K562 (cell line): ENCODE measurements around the gene URM1. TPM values are rescaled to one million over a fixed set of nuclear protein-coding genes. Genes with fewer than 3 reads are reported as not detected.

ENCODE experiments used
- ATF4 ChIP-seq: fragments of 450-650 bp; formaldehyde crosslinking; IDR thresholded peaks from 2 replicates; pipeline ENCODE4 v1.4.0; 2022; ENCODE audit warnings: mild to moderate bottlenecking, moderate library complexity
- CBFA2T3 ChIP-seq: fragments of 450-650 bp; IDR thresholded peaks from 2 replicates; pipeline ENCODE4 v1.6.1; 2017
- CTCF ChIP-seq, 3 experiments: IDR thresholded peaks in 2 of 3; conservative IDR thresholded peaks in 1 of 3; 2 replicates each; pipeline ENCODE4 v1.5.1; 2011 to 2012; ENCODE audit warnings: low read length in 3 of 3, mild to moderate bottlenecking in 3 of 3, control low read depth in 2 of 3, improper control_type of control experiment in 1 of 3, inconsistent platforms in 1 of 3, low read depth in 1 of 3, mixed read lengths in 1 of 3, moderate library complexity in 1 of 3; ENCODE audit not compliant: insufficient read depth in 2 of 3
- E2F3 ChIP-seq: fragments of 250-450 bp; sonication (Bioruptor Pico); IDR thresholded peaks from 2 replicates; pipeline ENCODE4 v1.4.0; 2020; ENCODE audit warnings: mild to moderate bottlenecking
- ETV1 ChIP-seq: fragments of 450-650 bp; conservative IDR thresholded peaks from 2 replicates; pipeline ENCODE4 v1.6.1; 2016; ENCODE audit warnings: missing genetic modification characterization, control low read depth, low read depth, missing compliant biosample characterization
- HCFC1 ChIP-seq: IDR thresholded peaks from 2 replicates; pipeline ENCODE4 v1.6.1; 2012; ENCODE audit warnings: low read depth, low read length, improper control_type of control experiment
- HDAC1 ChIP-seq, 2 experiments: fragments of 450-650 bp; IDR thresholded peaks; 2 replicates each; pipeline ENCODE4 v1.6.1; 2016 to 2017; ENCODE audit warnings: inconsistent platforms in 1 of 2, mild to moderate bottlenecking in 1 of 2, moderate library complexity in 1 of 2
- KDM4B ChIP-seq, 2 experiments: fragments of 450-650 bp in 1 of 2; sonication (generic) in 1 of 2; IDR thresholded peaks; 2 replicates each; pipeline ENCODE4 v1.6.1; 2016 to 2017; ENCODE audit warnings: borderline replicate concordance in 2 of 2, antibody characterized with exemption in 1 of 2, low read depth in 1 of 2, mild to moderate bottlenecking in 1 of 2
- MCM7 ChIP-seq, 2 experiments: fragments of 450-650 bp; IDR thresholded peaks; 2 replicates each; pipeline ENCODE4 v1.6.1; 2016 to 2018
- MYBL2 ChIP-seq, 2 experiments: fragments of 450-650 bp in 1 of 2; sonication (generic) in 1 of 2; formaldehyde crosslinking in 1 of 2; IDR thresholded peaks; 2 replicates each; pipeline versions ENCODE4 v1.6.1 to v1.8.1; 2017 to 2022; ENCODE audit warnings: borderline replicate concordance in 1 of 2, inconsistent platforms in 1 of 2, low read depth in 1 of 2, mild to moderate bottlenecking in 1 of 2, missing genetic modification reagents in 1 of 2, moderate library complexity in 1 of 2
- NFE2L1 ChIP-seq: fragments of 450-650 bp; IDR thresholded peaks from 2 replicates; pipeline ENCODE4 v1.6.1; 2016; ENCODE audit warnings: missing genetic modification characterization, low read depth, mild to moderate bottlenecking, missing compliant biosample characterization, moderate library complexity, borderline replicate concordance
- NFYB ChIP-seq: IDR thresholded peaks from 2 replicates; pipeline ENCODE4 v1.6.1; 2011; ENCODE audit warnings: mild to moderate bottlenecking, moderate library complexity; ENCODE audit not compliant: insufficient read length; ENCODE audit errors: extremely low read depth
- NKRF ChIP-seq: fragments of 450-650 bp; IDR thresholded peaks from 2 replicates; pipeline ENCODE4 v1.6.1; 2016; ENCODE audit warnings: borderline replicate concordance
- POLR2AphosphoS5 ChIP-seq: IDR thresholded peaks from 2 replicates; pipeline ENCODE4 v1.6.1; 2011; ENCODE audit warnings: mild to moderate bottlenecking, low read depth, low read length, moderate library complexity; ENCODE audit not compliant: control insufficient read depth, insufficient read depth
- POLR2B ChIP-seq: fragments of 450-650 bp; IDR thresholded peaks from 2 replicates; pipeline ENCODE4 v1.6.1; 2018; ENCODE audit warnings: low read depth; ENCODE audit not compliant: partially characterized antibody
- RBFOX2 ChIP-seq: fragments of 200-400 bp; formaldehyde crosslinking; IDR thresholded peaks from 2 replicates; pipeline ENCODE4 v1.6.1; 2017; ENCODE audit warnings: low read depth, mild to moderate bottlenecking, low read length, moderate library complexity
- RHOXF2B ChIP-seq: fragments of 250-450 bp; sonication (Bioruptor Pico); conservative IDR thresholded peaks from 2 replicates; pipeline ENCODE4 v1.5.1; 2021
- SMC3 ChIP-seq: conservative IDR thresholded peaks from 2 replicates; pipeline ENCODE4 v1.6.1; 2011; ENCODE audit warnings: low read depth, low read length, improper control_type of control experiment; ENCODE audit not compliant: insufficient read depth
- STAT5A ChIP-seq: IDR thresholded peaks from 2 replicates; pipeline ENCODE4 v1.6.1; 2012; ENCODE audit warnings: low read length, inconsistent platforms, borderline replicate concordance
- TEAD1 ChIP-seq, 2 experiments: fragments of 450-650 bp in 1 of 2; sonication (generic) in 1 of 2; formaldehyde crosslinking; IDR thresholded peaks; 2 replicates each; pipeline versions ENCODE4 v1.4.0 to v1.8.0; 2020 to 2022; ENCODE audit warnings: mild to moderate bottlenecking in 2 of 2, missing genetic modification reagents in 1 of 2
- YBX1 ChIP-seq: fragments of 450-650 bp; IDR thresholded peaks from 2 replicates; pipeline ENCODE4 v1.7.1; 2016; ENCODE audit warnings: mild to moderate bottlenecking
- ZNF143 ChIP-seq: sonication (generic); formaldehyde crosslinking; IDR thresholded peaks from 2 replicates; pipeline ENCODE4 v1.9.0; 2022; ENCODE audit warnings: mild to moderate bottlenecking, missing genetic modification reagents
- ZNF354B ChIP-seq: fragments of 250-450 bp; sonication (Bioruptor Pico); IDR thresholded peaks from 2 replicates; pipeline ENCODE4 v1.4.0; 2020
- ZNF561 ChIP-seq: fragments of 450-650 bp; formaldehyde crosslinking; conservative IDR thresholded peaks from 2 replicates; pipeline ENCODE4 v1.4.0; 2020; ENCODE audit warnings: mild to moderate bottlenecking, moderate library complexity
- ZNF583 ChIP-seq: fragments of 250-450 bp; sonication (Bioruptor Pico); IDR thresholded peaks from 2 replicates; pipeline ENCODE4 v1.4.0; 2020
- polyA plus RNA-seq, 8 experiments: library from polyadenylated mRNA; depleted of rRNA in 4 of 8; stranded (reverse) in 5 of 8; unstranded in 3 of 8; fragments of >200 nt; fragmentation: Nextera tagmentation in 2 of 8; fragmentation: Illumina TruSeq in 1 of 8; extraction: Ambion mirVana in 2 of 8; extraction: Trizol in 1 of 8; gene quantifications; 2 replicates each; pipeline versions ENCODE4 v1.2.1 to v1.2.3, GENCODE V29; 2011 to 2014; ENCODE audit warnings: inconsistent platforms in 1 of 8, missing spikeins in 1 of 8
- total RNA-seq, 7 experiments: library from RNA; depleted of rRNA in 6 of 7; stranded (reverse); fragments of >200 nt in 6 of 7; fragmentation: Illumina TruSeq in 2 of 7; extraction: Trizol in 2 of 7; gene quantifications; 2 replicates each; pipeline versions ENCODE4 v1.2.1 to v1.2.3, GENCODE V29; 2011 to 2021; ENCODE audit warnings: low replicate concordance in 1 of 7

Gene URM1
- total and polyA plus RNA-seq, 9 of the 15 experiments (the other 6 are each of a cell fraction or from before 2014, with no cell fraction given) = 10.1 to 88.9 (median 53.3) TPM

GRCh38 chr9:128420060-128420650 is 49.0 kb downstream of the URM1 start (continued):
- TF ChIP-seq ZNF143 (no peak), MCM7 (IDR thresholded peaks at IDR 0.05) (no peak), HDAC1 (IDR thresholded peaks at IDR 0.05) (peak; percentile 9 to 91; a peak in 2 of 4 replicates), HCFC1 (peak; percentile 35; the same call in 1 of the 2 replicates), STAT5A (no peak), NFE2L1 (tag) (no peak), NFYB (no peak), POLR2AphosphoS5 (0 out of 2 replicates have a peak, but pooled peaks have one; percentile 29), POLR2B (peak; percentile 41), CBFA2T3 (0 out of 2 replicates have a peak, but pooled peaks have one; percentile 18), ZNF561 (CRISPR knock-in tag) (no peak), SMC3 (peak; percentile 46), YBX1 (no peak), E2F3 (CRISPR knock-in tag) (0 out of 2 replicates have a peak, but pooled peaks have one; percentile 27), ZNF583 (CRISPR knock-in tag) (no peak), CTCF (IDR thresholded peaks at IDR 0.05 in 2 of 3, conservative IDR thresholded peaks at IDR 0.05 in 1 of 3; ENCODE audit: insufficient read depth in 2 of 3, low read depth in 1 of 3, low read length in 3 of 3) (peak; percentile 75 to 85 (median 84)), TEAD1 (CRISPR knock-in tag; IDR thresholded peaks at IDR 0.05) (peak in 1 of 2 experiments; percentile 55; a peak in 1 of 4 replicates), MYBL2 (IDR thresholded peaks at IDR 0.05; ENCODE audit: low read depth) (no peak), MYBL2 (CRISPR knock-in tag; IDR thresholded peaks at IDR 0.05; ENCODE audit: borderline replicate concordance) (no peak), ZNF354B (CRISPR knock-in tag) (no peak), KDM4B (IDR thresholded peaks at IDR 0.05; ENCODE audit: borderline replicate concordance in 2 of 2, low read depth in 1 of 2) (peak in 1 of 2 experiments; percentile 34; a peak in 1 of 4 replicates), ATF4 (0 out of 2 replicates have a peak, but pooled peaks have one; percentile 20), NKRF (peak; percentile 37; the same call in 1 of the 2 replicates), RHOXF2B (CRISPR knock-in tag) (no peak), RBFOX2 (peak; percentile 74), ETV1 (tag) (no peak)
